Activated T-cell treated with anti-CD3 and anti-CD28 coated beads for 24 hours (primary cell): ENCODE data around the gene BRMS1L.
"Not testable (repeated sequence)": the region's sequence is repeated elsewhere in the genome, so short reads cannot be mapped to it uniquely, and the experiment has no call there.

ENCODE experiments used
- DNase-seq: peaks from one replicate; pipeline ENCODE4 v3.0.0-alpha.2; 2020; ENCODE audit warnings: low read depth

BRMS1L gene

DNA sequence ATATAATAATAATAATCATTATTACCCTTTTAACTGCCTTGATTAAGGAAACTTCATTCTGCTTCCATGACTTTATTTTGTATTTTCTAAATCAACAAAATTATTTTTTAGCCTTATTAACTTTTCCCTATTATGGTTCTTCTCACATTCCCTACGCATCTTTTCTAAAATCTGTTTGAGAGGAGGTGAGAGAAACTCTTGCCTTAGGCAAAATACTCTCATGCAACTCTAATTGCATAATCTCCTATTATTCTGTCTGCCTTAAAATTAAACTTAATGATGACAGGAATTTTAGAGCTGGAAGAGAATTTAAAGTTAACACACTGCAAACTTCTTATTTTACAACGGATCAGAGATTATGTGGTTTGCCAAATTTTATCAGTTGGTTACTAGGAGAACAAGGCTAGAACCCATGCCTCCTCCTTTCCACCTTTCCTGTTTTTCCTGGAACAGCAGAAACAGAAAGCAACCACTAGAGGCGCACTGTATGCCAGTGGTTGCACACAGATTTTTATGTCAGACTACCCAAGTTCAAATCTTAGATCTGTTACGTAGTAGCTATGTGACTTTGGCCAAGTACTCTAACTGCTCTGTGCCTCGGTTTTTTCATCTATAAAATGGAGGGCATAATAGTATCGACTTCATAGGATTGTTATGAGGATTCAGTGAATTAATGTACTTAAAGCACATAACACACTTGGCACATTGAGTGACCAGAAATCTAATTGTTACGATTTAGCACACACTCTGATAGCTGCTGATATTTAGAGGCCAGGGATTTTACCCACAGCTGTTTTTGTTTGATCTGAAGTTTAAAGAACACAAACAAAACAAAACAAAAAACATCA is 4.3 kb upstream of the BRMS1L start:
- no peak for DNase-seq

DNA sequence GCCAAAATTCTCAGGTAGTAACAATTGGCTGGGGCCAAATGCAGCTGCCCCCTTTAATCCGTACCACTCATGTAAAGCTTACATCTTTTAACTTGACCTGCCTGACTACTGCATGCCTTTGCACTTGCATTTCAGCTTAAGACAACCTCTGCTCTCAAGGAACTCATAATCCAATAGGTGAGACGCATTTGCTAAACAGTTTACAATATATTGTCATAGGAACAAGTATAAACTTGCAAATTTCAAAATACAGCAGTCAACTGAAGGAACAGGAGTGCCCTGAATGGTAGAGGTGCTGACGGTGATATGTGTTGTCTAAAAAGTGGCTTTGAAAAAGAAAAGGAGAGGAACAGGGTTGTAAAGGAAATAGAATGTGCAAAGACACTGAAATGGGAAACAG is 3.6 kb upstream of the BRMS1L start:
- no peak for DNase-seq

DNA sequence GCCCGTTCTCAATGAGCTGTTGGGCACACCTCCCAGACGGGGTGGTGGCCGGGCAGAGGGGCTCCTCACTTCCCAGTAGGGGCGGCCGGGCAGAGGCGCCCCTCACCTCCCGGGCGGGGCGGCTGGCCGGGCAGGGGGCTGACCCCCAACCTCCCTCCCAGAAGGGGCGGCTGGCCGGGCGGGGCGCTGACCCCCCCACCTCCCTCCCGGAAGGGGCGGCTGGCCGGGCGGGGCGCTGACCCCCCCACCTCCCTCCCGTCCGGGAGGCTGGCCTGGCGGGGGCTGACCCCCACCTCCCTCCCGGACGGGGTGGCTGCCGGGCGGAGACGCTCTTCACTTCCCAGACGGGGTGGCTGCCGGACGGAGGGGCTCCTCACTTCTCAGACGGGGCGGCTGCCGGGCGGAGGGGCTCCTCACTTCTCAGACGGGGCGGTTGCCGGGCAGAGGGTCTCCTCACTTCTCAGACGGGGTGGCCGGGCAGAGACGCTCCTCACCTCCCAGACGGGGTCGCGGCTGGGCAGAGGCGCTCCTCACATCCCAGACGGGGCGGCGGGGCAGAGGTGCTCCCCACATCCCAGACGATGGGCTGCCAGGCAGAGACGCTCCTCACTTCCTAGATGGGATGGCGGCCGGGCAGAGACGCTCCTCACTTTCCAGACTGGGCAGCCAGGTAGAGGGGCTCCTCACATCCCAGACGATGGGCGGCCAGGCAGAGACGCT is 1.5 kb upstream of the BRMS1L start:
- not testable (repeated sequence) for DNase-seq

DNA sequence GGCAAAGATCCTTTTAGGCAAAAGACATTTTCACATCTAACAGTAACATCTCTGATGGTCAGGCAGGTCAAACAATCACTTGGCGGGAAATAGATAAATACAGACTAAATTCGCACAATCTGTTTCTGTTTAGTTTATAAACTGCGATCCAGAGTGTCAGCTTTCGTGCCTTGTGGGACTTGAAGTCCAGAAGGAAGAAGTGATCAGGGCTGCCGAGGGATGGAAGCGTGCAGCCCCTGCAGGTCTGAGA is 245 bp upstream of the BRMS1L start:
- DNase-seq = no peak

DNA sequence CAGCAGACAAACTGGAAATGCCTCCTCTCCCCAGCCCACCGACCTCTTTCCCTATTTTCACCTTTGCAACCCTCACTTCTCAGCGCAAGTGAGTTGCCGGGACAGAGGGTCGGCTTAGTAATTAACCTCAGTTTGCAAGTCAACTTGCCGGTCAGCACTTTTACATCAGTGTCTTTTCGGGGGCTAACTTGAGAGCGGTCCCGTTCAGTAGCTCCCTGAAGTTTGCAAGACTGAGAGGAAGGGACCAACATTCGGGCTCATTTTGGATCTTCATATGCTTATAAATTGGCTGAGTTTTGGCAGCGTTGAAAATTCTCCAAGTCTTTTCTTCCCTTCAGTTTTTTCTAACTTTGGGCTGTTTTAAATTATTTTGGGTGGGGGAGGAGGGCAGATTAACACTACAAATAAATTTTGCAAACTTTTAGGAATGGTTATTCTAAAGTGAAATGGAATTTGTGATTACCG is 846 bp downstream of the BRMS1L start:
- DNase-seq = no peak

DNA sequence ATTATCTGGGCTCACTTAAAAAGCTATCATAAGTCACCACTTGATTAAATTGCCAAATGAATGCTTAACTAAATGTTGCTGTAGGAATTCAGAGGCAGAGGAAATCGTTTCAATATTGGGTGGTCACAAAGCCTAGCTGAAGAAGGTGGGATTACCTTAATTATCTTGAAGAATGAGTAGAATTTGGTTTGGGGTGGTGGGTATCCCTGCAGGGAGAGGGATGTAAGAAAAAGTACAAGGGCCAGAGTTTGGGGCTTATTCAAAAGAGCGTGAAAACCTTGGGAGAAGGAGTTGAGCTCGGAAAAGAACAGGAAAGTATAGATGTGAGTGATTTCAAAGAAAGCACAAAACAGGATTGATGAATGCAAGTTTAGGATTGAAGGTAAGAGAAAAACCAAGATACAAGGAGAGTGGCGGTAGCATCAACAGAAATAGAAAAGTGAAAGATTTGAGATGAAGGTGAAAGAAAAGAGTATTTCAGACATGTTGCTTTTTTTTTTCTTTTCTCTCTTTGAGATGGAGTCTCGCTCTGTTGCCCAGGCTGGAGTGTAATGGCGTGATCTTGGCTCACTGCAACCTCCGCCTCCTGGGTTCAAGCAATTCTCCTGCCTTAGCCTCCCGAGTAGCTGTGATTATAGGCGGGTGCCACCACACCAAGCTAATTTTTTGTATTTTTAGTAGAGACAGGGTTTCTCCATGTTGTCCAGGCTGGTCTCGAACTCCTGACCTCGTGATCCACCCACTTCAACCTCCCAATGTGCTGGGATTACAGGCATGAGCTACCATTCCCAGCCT is 1.7 kb downstream of the BRMS1L start:
- no peak for DNase-seq

DNA sequence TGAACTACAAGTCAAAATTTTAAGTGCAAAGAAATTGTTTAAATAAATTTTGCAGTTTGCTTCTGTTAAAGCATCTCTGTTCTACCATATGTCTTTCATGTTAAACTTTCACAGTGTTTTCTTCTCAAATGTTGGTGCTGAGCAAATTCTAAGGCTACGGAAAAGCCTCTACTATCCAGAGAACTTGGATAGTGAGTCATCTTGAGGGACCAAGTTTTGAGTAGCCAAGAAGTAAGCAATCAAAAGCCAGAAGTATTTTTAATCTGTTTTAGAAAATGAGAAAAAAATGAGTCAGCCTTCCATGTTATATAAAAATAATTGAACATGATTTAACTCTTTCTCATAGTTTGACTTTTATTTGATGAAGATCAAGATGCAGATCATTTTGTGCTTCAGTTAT is 3.3 kb downstream of the BRMS1L start:
- no peak for DNase-seq

DNA sequence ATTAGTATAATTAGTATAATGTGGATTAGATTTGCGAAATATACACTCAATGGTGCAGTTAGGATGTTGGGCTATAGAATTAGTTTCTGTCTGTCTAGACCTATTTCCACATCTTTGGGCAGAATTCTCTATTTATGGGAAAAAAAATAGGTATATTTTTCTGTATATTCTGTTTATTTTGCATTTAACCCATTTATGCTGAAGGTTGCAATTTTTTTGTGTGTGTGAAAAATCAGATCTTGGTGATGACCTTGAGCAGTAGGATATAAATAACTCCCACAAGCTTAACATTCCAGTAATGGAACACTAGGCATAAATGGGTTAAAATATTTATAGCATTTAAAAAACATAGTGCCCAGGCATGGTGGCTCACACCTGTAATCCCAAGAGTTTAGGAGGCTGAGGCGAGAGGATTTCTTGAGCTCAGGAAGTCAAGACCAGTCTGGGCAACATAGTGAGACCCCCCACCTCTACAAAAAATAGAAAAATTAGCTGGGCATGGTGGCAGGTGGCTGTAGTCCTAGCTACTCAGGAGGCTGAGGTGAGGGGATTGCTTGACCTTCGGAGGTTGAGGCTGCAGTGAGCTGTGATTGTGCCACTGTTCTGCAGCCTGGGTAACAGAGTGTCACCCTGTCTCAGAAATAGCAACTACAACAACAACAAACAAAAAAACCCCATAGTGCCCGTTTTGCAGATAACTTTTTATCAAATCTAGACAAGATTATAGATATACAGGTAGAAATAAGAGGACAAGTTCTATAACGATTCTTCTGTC is 9.3 kb downstream of the BRMS1L start:
- no peak for DNase-seq

DNA sequence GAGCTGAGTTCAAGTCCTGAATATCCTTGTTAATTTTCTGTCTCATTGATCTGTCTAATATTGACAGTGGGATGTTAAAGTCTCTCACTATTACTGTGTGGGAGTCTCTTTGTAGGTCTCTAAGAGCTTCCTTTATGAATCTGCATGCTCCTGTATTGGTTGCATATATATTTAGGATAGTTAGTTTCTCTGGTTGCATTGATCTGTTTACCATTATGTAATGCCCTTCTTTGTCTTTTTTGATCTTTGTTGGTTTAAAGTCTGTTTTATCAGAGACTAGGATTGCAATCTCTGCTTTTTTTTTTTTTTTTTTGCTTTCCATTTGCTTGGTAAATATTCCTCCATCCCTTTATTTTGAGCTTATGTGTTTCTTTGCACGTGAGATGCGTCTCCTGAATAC is 15.6 kb downstream of the BRMS1L start:
- not testable (repeated sequence) for DNase-seq

DNA sequence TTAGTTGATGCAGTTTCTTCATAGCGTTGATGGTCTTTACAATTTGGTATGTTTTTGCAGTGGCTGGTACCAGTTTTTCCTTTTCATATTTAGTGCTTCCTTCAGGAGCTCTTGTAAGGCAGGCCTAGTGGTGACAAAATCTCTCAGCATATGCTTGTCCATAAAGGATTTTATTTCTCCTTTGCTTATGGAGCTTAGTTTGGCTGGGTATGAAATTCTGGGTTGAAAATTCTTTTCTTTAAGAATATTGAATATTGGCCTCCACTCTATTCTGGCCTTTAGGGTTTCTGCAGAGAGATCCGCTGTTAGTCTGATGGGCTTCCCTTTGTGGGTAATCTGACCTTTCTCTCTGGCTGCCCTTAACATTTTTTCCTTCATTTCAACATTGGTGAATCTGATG is 16.1 kb downstream of the BRMS1L start:
- DNase-seq = not testable (repeated sequence)

DNA sequence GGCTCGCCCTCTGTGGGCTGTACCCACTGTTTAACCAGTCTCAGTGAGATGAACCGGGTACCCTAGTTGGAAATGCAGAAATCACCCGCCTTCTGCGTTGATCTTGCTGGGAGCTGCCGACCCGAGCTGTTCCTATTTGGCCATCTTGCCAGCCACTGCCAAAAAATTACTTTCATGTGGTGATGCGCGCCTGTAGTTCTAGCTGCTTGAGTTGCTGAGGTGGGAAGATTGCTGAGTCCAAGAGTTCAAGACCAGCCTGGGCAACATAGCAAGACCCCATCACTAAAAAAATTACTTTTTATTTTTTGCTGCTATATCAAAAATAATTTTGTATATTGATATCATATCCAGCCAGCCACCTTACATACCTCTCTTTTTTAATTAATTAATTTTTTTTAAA is 18.4 kb downstream of the BRMS1L start:
- no peak for DNase-seq

DNA sequence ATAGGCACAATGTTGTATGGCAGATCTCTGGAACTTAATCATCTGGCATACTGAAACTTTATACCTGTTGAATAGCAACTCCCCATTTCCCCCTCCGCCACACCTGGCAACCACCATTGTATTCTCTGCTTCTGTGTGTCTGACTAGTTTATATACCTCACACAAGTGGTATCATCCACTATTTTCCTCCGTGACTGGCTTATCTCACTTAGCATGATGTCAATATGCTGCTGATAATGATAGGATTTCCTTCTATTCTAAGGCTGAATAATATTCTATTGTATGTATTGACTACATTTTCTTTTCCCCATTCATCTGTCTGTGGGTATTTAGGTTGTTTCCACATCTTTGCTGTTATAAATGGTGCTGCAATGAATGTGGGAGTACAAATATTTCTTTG is 21.5 kb downstream of the BRMS1L start:
- no peak for DNase-seq

DNA sequence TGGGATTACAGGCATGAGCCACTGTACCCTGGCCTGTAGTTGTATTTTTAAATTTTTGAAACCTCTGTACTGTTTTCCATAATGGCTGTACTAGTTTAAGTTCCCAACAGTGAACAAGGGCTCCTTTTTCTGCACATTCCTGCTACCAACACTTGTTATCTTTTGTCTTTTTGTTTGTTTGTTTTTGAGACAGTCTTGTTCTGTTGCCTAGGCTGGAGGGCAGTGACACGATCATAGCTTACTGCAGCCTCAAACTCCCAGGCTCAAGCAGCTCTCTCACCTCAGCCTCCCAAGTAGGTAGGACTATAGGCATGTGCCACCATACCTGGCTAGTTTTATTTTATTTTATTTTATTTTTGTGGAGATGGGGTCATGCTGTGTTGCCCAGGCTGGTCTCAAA is 23.0 kb downstream of the BRMS1L start:
- no peak for DNase-seq

DNA sequence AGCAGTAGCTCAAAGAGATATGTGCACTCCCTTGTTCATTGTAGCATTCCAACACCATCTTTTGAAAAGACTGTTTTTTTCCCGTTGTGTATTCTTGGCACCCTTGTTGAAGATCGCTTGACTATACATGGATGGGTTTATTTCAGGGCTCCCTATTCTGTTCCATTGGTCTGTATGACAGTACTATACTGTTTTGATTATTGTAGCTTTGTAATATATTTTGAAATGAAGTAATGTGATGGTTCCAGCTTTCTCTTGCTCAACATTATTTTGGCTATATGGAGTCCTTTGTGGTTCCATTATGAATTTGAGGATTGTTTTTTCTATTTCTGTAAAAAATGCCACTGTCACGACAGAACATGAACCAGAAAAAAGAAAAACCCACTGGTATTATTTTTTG is 25.7 kb downstream of the BRMS1L start:
- DNase-seq = no peak

DNA sequence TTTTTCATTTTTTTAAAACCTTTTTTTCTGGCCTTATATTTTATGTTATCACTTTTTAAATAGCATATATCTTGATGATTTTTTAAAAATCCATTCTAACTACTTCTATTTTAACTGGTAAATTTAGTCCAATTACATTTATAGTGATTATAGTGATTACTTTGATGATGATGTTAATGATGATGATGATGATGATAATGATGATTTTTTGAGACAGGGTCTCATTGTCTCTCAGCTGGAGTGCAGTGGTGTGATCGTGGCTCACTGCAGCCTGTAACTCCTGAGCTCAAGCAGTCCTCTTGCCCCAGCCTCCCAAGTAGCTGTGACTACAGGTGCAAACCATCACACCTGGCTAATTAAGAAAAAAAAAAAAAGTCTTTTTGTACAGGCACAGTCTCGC is 27.1 kb downstream of the BRMS1L start:
- no peak for DNase-seq

DNA sequence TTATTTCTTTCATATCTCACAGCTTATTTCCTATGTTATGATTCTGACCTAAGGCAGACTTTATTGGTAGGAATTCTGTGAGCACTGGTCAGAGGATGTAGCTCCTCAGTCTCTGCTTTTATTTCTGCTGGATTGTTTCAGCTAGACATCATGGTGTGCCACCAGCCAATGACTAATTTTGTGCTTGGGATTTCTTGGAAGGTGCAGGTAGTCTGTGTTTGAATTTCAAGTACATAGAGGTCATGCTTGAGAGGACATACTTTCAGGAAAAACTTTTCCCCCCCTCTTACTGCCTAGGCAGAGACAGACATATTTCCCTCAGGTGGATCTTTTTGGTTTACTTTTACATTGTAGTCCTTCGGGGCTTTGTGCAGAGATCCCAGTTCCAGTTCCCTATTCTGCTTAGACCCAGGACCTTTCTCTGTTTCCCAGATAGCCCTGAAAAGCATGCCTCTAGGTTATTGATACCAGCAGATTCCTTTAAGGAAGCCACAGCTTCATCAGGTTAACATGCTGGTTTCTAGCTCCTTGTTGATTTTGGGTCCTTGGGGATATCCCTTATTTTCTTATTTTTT is 28.6 kb downstream of the BRMS1L start:
- DNase-seq = no peak

DNA sequence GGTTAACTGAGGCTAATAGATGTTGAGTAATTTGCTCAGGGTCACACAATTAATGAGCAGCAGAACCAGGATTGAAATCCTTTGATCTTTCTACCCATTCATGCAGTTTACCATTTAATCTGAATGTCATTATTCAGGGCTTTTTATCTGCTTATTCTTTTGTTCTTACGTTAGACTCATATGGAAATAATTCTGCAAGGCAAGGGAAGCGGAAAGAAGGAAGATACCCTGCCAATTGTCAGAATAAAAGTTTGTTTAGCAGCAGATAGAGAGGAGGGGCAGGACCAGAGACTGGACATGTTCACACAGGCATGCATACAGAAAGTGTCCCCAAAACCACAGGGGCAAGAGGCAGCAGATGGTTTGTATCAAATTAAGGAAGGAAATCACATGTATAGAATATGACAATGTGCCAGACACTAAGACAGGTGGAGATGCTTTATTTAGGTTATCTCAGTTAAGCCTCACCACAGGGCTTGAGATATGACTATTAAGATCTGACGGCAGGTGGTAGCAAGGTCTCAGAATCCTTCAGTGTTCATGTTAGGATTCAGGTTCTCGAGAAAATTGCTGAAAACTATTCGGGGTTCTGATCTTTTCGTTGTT is 29.8 kb downstream of the BRMS1L start:
- DNase-seq = no peak

DNA sequence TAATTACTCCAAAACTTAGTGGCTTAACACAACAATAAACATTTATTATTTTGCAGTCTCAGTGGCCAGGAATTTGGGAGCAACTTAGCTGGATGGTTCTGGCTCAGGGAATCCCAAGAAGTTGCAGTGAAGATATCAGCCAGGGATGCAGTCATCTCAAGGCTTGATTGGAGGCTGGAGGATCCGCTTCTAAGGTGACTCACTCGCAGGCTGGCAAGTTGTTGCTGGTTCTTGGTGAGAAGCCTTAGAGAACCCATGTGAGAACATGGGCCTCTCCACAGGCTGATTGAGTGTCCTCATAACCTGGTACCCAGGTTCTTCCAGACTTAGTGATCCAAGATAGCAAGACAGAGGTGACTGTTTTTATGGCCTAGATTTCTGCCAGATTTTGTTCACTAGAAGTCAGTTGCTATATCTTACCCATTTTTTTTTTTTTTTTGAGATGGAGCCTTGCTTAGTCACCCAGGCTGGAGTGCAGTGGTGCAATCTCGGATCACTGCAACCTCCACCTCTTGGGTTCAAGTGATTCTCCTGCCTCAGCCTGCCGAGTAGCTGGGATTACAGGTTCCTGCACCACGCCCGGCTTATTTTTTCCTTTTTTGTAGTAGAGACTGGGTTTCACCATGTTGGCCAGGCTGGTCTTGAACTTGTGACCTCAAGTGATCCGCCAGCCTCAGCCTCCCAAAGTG is 32.5 kb downstream of the BRMS1L start:
- no peak for DNase-seq

DNA sequence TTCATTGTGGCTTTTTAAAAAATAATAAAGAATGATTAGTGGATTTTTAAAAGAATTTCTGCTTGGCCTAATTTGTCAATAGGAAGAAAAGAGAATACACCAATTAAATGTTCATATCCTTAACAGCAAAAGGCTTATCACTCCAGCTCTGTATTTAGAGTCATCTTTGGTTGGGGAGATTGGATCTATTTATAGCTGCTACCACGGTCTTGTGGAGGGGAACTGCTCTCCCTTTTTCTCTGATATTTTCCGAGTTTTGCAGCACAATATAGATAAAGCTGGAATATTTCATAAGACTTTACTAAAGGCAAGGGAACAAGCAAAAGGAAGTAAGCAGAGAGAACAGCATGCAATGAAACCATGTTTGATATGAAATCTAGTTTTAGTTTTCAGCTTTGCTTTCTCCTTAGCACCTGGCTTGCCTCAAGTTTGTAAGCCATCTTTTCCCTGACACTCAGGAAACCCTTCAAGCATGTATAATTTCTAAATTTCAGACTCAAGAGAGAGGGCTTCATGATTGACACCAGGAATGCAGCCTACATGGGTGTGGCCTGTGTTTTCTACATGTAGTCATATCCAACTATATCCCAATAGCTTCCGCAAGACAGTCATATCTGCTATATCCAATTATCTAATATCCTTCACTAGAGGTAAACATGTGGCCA is 35.2 kb downstream of the BRMS1L start:
- no peak for DNase-seq

DNA sequence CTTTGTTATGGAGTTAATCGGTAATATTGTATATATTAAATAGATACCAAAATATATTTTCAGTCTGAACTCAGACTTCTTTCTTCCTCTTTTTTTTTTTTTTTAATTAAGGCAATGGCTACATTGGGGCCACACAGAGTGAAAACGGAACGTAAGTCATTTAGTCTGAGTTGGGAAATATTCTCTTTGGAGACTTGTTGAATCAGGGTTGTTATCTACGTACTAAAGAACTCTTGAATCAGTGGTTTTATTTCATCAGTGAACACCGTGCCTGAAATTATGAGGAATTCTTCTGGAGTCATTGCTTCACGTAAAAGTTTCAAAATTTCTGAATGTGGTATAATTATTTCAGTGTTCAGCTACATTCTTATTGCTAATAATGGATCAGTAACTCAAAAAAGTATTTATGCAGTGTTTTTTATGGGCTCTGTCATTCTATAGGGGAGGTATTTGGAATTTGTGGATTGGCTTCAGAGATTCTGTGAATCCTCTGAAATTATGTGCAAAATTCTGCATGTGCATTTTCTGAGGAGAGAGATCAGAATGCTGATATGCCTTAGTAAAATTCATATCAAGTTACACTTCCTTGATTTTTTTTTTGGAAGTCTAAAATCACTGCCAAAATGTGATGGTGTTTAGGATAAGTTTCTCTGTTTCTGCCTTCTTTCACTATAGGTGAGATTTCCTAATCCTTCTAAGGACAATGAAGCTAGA is 39.6 kb downstream of the BRMS1L start:
- no peak for DNase-seq
